Gastrocnemius medialis (tissue), 4 donors: Measurements from ENCODE around the gene LAS1L. TPM values are rescaled to one million over a fixed set of nuclear protein-coding genes. Genes with fewer than 3 reads are reported as not detected.
"Not testable (repeated sequence)": the region's sequence is repeated elsewhere in the genome, so short reads cannot be mapped to it uniquely, and the experiment has no call there.

ENCODE experiments used
- ATAC-seq, 2 donors: fragments of 150-250 bp; one replicate each; pipeline ENCODE4 v1.9.1; 2016
- DNase-seq, 2 donors: peaks; one replicate each; pipeline ENCODE4 v3.0.0-alpha.2; 2019
- H3K27ac ChIP-seq, 4 donors: fragments of 200-600 bp; sonication (generic); 1 replicate in 1 of 4; 2 replicates in 3 of 4; pipeline ENCODE4 v1.5.1; 2016 to 2018; ENCODE audit warnings: mild to moderate bottlenecking in 2 of 4, moderate library complexity in 1 of 4
- H3K27me3 ChIP-seq, 3 donors: fragments of 200-600 bp; sonication (generic) in 2 of 3; 1 replicate in 1 of 3; 2 replicates in 2 of 3; pipeline versions ENCODE4 v1.5.1 to v1.6.0; 2016 to 2019; ENCODE audit warnings: mild to moderate bottlenecking in 1 of 3, moderate library complexity in 1 of 3
- H3K36me3 ChIP-seq, 2 donors: fragments of 200-600 bp; sonication (generic) in 1 of 2; one replicate each; pipeline ENCODE4 v1.5.1; 2017 to 2018
- H3K4me1 ChIP-seq, 2 donors: fragments of 200-600 bp; sonication (generic) in 1 of 2; one replicate each; pipeline ENCODE4 v1.5.1; 2016 to 2017; ENCODE audit warnings: mild to moderate bottlenecking in 2 of 2
- H3K4me3 ChIP-seq, 4 donors: fragments of 200-600 bp; sonication (generic) in 3 of 4; 1 replicate in 1 of 4; 2 replicates in 3 of 4; pipeline ENCODE4 v1.5.1; 2016 to 2019; ENCODE audit warnings: mild to moderate bottlenecking in 2 of 4
- H3K9me3 ChIP-seq, 3 donors: fragments of 200-600 bp; sonication (generic) in 2 of 3; 1 replicate in 1 of 3; 2 replicates in 2 of 3; pipeline ENCODE4 v1.5.1; 2016 to 2019
- POLR2A ChIP-seq, 2 donors: fragments of 450-650 bp; IDR thresholded peaks; one replicate each; pipeline ENCODE4 v1.6.1; 2017; ENCODE audit warnings: antibody characterized with exemption in 2 of 2, mild to moderate bottlenecking in 2 of 2, moderate library complexity in 2 of 2
- in situ Hi-C, 4 donors: fragments of 200-750 bp; cut with MboI; loops; one replicate each; pipeline versions ENCODE4 v1.15.0 to v1.8.0; 2017; ENCODE audit warnings: low sequenced_read_pairs in 4 of 4
- intact Hi-C: fragments of 100-400 bp; cut with DNase I; formaldehyde crosslinking; loops from one replicate; pipeline ENCODE4 v1.15.1; 2023; ENCODE audit warnings: low total_unique reads
- total RNA-seq, 4 donors: library from RNA; depleted of rRNA; stranded (reverse); fragments of >200 nt; gene quantifications; one replicate each; pipeline versions ENCODE4 v1.1.0 to v1.2.3, GENCODE V29; 2016
- TF ChIP-seq, protein P1 (sequence below), 5 experiments: fragments of 450-650 bp in 3 of 5; fragments of 200-600 bp in 2 of 5; sonication (generic) in 2 of 5; IDR thresholded peaks in 4 of 5; conservative IDR thresholded peaks in 1 of 5; 1 replicate in 4 of 5; 2 replicates in 1 of 5; pipeline ENCODE4 v1.5.1; 2016 to 2019; ENCODE audit warnings: antibody characterized with exemption in 5 of 5, mild to moderate bottlenecking in 3 of 5, moderate library complexity in 3 of 5

The LAS1L gene
- total RNA-seq, 4 donors from 2014 or later: 7.2 to 8.3 (median 7.6) TPM

DNA sequence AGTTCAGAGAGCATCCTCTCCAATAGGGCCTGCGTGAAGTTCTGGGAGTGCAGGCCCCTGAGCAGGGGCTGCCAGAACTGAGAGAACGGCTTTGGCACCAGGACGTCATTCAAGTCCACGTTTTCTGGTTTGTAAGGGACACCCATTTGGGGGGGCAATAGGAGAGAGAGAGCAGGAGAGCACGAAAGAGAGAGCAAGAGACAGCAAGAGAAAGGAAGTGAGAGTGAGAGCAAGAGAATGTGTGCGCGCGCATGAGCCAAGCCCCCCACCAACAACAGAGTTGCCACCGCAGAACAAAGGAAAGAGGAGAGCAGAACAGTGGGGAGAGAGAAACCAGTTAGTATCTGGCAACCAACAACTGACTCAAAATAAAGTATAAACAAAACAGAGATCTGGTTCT lies 10.4 kb downstream of the LAS1L start:
- Histone ChIP-seq H3K27ac (no peak overlapping the region), H3K9me3 (no peaks in the 10 kb centered on the region), H3K4me1 (peaks cover 4% of the 10 kb centered on the region in 2 donors), H3K27me3 (no peaks in the 10 kb centered on the region), H3K36me3 (peaks cover 0 to 29% of the 10 kb centered on the region in 2 donors), H3K4me3 (no peak overlapping the region)
- no peak for TF ChIP-seq POLR2A (IDR thresholded peaks at IDR 0.05)
- TF ChIP-seq, protein P1, sequence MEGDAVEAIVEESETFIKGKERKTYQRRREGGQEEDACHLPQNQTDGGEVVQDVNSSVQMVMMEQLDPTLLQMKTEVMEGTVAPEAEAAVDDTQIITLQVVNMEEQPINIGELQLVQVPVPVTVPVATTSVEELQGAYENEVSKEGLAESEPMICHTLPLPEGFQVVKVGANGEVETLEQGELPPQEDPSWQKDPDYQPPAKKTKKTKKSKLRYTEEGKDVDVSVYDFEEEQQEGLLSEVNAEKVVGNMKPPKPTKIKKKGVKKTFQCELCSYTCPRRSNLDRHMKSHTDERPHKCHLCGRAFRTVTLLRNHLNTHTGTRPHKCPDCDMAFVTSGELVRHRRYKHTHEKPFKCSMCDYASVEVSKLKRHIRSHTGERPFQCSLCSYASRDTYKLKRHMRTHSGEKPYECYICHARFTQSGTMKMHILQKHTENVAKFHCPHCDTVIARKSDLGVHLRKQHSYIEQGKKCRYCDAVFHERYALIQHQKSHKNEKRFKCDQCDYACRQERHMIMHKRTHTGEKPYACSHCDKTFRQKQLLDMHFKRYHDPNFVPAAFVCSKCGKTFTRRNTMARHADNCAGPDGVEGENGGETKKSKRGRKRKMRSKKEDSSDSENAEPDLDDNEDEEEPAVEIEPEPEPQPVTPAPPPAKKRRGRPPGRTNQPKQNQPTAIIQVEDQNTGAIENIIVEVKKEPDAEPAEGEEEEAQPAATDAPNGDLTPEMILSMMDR (IDR thresholded peaks at IDR 0.05 in 4 of 5, conservative IDR thresholded peaks at IDR 0.05 in 1 of 5): no peak
- in situ Hi-C loops: loop anchor here in 1 of 4 donors (25.0 kb wide), 2 partner anchors 112 to 138 kb away; partner anchors contain the start of gene MSN
- no peak for DNase-seq
- intact Hi-C loops: no loop called here
- no peak for ATAC-seq

DNA sequence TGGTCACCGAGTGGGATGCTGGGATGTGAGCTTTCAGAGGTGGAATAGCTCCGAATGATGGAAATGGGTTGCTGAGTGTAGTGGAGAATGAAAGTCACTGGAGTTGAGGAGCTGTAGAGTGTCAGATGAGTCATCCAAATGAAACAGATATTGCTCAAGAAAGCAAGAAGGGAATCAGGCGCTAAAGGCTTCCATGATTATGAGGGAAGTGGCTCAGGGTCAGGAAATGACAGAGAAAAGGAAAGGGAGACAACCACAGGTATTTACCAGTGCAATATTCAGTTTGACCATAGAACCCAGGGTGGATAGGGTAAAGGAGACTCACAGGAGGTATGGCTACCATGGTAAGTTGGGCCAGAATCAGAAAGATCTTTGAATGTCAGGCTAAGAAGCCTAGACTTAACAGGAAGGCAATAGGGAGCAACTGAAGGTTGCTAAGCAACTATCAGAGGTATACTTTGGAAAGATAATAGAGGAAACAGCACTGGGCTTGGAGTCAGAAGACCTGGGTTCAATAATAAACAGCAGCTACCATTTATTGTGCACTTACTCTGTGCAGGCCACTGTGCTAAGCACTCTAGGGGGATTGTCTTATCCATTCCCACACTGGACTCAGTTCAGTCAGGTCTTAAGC lies 11.7 kb downstream of the LAS1L start:
- intact Hi-C loops: no loop called here

DNA sequence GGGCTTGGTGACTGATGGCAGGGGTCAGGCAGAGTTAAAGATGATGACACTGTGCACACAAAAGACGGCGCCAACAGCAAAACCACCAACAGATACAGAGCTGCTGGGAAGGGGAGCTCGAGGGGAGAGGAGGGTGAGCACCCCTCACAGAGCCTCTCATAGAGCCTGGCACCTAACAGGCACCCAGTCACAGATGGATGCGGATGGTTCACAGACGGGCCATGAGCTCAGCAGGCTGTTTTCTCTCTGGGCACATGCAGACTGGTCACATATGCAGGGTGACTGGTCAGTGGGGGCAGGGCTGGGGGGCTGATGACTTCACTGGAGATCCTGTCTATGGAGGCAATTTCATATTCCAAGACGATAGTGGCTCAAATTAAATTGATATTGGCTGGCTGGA lies 15.1 kb downstream of the LAS1L start:
- H3K36me3 ChIP-seq: peaks cover 0 to 13% of the 10 kb centered on the region in 2 donors

More for the DNA sequence above, 11.7 kb downstream of the LAS1L start:
- Histone ChIP-seq H3K36me3 (peaks cover 0 to 28% of the 10 kb centered on the region in 2 donors), H3K4me1 (no peaks in the 10 kb centered on the region), H3K27ac (no peak overlapping the region), H3K27me3 (no peaks in the 10 kb centered on the region), H3K4me3 (no peak overlapping the region), H3K9me3 (no peaks in the 10 kb centered on the region)
- DNase-seq (no peak), ATAC-seq (no peak)
- in situ Hi-C loops: loop anchor here in 1 of 4 donors (25.0 kb wide), 2 partner anchors 111 to 139 kb away; partner anchors contain the start of gene MSN
- TF ChIP-seq POLR2A (IDR thresholded peaks at IDR 0.05): no peak
- TF ChIP-seq, protein P1 (IDR thresholded peaks at IDR 0.05 in 4 of 5, conservative IDR thresholded peaks at IDR 0.05 in 1 of 5): no peak

DNA sequence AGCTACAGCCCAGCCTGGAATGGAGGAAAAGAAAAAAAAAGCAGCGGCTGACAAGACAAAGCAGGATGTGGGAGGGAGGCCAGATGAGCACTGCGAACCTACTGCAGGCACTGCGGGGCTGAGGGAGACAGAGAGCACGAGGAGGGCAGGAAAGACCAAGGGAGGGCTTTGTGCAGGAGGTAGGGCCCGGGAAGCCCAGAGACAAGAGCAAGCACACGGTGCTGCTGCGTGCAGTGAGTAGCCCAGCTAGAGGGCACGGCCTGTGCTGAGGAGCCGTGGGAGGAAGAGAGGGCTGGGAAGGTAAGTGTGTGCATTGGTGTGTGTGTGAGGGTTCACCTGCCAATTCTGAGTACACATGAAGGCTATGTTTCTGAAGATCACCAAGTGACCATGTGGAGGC lies 15.6 kb downstream of the LAS1L start:
- not testable (repeated sequence) for ATAC-seq
- H3K36me3 ChIP-seq: peaks cover 0 to 13% of the 10 kb centered on the region in 2 donors
- in situ Hi-C loops: loop anchor here in 1 of 4 donors (25.0 kb wide), 2 partner anchors 107 to 143 kb away; partner anchors contain the start of gene MSN

More for the DNA sequence above, 15.1 kb downstream of the LAS1L start:
- intact Hi-C loops, DNase-seq, H3K4me1 ChIP-seq, ATAC-seq, H3K9me3 ChIP-seq, H3K27me3 ChIP-seq, H3K27ac ChIP-seq, H3K4me3 ChIP-seq: not testable (repeated sequence)
- in situ Hi-C loops: loop anchor here in 1 of 4 donors (25.0 kb wide), 2 partner anchors 107 to 143 kb away; partner anchors contain the start of gene MSN

DNA sequence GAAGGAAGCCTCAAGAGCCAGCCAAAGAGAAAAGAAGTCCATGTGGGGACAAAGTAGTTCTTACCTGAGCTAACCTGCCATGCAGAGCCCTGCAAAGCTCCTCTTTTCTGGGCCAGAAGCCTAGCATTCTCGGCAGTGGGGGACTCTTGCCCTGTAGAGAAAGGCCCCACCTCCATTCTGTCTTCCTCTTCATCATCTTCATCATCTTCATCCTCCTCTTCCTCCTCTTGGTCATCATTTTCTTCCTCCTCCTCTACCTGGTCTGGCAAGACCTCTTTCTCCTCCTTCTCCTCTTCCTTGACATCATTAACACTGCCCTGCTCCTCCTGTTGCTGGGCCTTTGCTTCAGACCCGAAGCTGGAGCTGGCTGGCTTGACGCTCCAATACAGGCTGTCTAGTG lies 16.7 kb downstream of the LAS1L start:
- H3K27me3 ChIP-seq: no peaks in the 10 kb centered on the region
- H3K4me3 ChIP-seq: no peak overlapping the region
- DNase-seq (no peak), ATAC-seq (no peak)
- no peaks in the 10 kb centered on the region for H3K9me3 ChIP-seq
- no peaks in the 10 kb centered on the region for H3K4me1 ChIP-seq
- no peak overlapping the region for H3K27ac ChIP-seq
- TF ChIP-seq, protein P1 (IDR thresholded peaks at IDR 0.05 in 4 of 5, conservative IDR thresholded peaks at IDR 0.05 in 1 of 5): no peak
- H3K36me3 ChIP-seq: peaks cover 0 to 12% of the 10 kb centered on the region in 2 donors
- in situ Hi-C loops: loop anchor here in 1 of 4 donors (25.0 kb wide), 2 partner anchors 106 to 144 kb away; partner anchors contain the start of gene MSN
- intact Hi-C loops: no loop called here

More for the DNA sequence above, 15.6 kb downstream of the LAS1L start:
- DNase-seq, H3K9me3 ChIP-seq, H3K4me1 ChIP-seq, H3K27ac ChIP-seq, H3K27me3 ChIP-seq, H3K4me3 ChIP-seq, intact Hi-C loops: not testable (repeated sequence)
